ENCODE results near the gene MPZL1.
"Not testable (repeated sequence)": the region's sequence is repeated elsewhere in the genome, so short reads cannot be mapped to it uniquely, and the experiment has no call there.

The MPZL1 gene

GRCh38 chr1:167784876-167785550, 63.2 kb downstream of the MPZL1 start:
- DNase-seq, result no peak

DNA sequence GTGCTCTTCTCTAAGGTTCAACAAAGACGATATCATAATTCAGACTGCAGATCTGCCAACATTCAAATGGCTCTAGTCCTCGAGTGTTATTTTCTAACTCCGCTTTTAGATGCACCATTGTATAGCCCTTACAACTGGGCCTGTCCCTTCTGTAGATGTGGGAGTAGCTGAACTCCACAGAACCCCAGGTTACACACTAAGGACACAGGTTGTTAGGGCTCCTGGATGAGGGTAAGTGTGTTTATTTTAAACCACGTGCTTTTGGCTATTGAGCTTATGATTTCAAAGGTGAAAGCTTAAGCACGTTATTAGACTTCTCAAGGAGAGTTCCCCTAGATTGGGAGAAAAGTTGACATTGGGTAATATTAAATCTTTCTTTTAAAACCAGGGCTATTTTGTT, 64.7 kb downstream of the MPZL1 start:
- no peak for DNase-seq

DNA sequence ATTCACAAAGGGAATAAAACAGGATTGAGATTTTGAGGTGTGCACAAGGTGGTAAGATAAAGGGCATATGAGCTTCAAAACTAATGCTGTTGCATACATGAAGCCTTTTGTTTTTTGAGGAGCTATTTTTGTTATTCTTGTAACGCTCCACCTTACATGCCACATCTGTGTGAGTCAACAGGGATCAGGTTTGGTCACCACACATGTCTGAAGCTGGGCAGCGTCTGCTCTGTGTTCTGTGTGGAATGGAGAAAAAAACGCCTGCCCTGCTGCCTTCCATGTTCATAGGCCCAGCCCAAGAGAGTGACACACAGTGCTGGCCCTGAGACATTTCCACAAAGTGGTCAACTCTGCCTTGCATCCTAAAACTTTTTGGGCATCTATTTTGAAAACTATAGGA, 67.7 kb downstream of the MPZL1 start:
- DNase-seq, result no peak

DNA sequence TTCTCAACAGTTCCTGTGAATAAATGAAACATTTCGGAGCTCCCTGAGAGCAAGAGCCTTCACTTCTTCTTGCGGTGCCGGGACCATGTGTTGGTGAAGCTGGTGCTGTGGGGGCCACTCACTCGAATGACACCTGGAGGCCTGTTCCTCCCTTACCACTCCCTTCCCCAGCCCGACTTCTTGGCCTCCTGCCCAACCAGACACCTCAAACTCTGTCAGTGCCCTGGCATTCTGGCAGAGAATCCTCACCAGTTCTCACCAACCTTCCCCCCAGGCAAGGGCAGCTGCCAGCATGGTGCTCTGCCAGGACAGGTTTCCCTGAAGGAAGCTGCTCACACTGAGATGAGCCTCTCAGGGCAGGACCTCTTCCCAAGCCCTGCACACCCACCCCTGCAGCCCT, 68.3 kb downstream of the MPZL1 start:
- DNase-seq, result no peak

DNA sequence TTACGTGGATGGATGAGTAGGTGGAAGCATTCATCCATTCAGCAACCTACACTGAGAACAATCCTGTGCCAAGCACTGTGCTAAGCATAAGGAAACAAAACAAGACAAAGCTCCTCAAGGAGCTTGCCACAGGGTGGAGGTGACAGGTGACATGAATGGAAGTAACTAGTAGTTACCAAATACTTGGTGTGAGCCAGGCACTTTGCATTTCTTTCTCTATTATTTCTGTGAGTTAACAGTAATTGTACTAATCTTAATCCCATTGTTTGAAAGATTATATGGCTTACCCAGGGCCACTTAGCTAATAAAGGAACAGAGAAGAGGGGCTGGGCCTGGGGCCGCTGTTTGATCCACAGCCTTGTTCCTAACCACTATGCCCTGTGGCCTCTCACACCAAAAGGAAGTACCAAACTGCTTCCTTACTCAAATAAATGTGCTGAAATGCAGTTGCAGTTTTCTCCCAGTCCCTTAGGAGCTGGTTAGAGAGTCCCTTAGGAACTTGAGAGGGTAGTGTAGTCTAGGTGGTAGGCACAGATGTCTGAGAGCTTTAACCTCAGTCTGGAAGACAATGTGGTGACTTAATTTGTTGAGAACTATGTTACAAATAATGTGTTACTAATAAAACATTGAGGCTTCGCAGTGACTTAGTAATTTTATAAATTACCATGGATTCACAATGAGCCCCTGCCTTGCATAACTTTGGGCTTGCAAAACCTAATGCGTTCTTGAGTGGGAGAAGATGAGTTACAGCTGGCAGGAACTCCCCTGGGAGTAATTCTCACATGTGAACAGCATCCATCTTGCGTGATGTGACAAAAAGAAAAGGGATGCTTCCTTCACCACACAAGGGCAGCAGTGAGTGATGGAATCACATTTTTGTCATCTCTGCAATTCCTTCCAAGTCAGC, 69.8 kb downstream of the MPZL1 start:
- no peak for DNase-seq

- no peak for DNase-seq
These were observed 70.4 kb downstream of the MPZL1 start for GRCh38 chr1:167792188-167792565.

- DNase-seq, result no peak
These were observed 72.3 kb downstream of the MPZL1 start for GRCh38 chr1:167794043-167794442.

DNA sequence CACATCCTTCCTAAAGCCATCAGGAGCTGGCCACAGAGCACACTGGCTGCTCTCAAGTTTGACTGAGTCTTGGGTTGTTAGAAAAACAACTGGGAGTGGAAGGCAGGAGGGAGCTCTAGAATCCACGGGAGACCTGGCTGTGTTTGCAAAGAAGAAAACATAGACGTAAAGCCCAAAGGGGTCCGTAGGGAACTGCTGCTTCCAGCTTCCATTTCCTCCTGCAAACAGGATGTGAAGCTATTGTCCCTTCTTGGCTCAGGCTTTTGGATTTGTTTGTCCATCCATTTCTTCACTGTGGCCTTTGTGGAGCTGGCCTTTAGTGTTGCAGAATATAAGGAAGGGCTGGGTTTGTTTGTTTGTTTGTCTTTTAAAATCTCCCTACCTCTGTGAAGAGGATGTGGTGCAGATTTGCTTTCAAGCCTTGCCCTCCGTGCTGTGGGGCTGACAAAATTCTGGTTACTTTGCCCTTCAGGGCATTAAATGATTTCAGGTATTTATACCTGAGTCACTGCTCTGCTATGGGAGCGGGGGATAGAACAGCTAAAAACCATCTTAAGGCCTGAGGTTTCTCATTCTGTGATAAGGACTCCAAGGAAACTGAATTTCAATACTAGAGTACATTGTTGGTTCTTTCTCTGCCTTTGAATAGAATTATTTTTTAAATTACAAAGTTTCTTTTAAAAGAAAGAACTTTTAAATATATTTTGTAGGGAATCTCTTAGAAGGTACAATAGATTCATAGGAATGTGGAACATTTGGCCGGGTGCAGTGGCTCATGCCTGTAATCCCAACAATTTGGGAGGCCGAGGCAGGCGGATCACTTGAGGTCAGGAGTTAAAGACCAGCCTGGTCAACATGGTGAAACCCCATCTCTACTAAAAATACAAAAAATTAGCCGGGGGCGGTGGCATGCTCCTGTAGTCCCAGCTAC, 74.3 kb downstream of the MPZL1 start:
- DNase-seq, result no peak

DNA sequence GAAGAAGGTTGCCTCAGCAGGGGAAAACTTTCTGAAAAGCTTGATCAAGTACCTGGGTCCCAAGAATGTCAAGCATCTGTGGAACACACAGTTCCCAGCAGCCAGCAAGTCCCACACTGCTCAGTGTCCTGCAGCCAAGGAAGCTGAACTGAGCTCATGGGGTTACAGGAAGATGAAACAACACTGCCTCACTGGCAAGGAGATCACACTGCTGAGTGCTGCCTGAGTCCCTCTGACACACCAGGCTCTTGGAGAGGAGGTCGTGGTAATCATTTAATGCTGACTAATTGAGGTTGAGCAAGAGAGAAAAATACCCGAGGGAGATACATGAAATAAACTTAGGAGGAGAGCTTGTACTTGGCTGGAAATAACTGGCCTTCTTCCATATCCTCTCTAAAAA, 75.2 kb downstream of the MPZL1 start:
- no peak for DNase-seq

DNA sequence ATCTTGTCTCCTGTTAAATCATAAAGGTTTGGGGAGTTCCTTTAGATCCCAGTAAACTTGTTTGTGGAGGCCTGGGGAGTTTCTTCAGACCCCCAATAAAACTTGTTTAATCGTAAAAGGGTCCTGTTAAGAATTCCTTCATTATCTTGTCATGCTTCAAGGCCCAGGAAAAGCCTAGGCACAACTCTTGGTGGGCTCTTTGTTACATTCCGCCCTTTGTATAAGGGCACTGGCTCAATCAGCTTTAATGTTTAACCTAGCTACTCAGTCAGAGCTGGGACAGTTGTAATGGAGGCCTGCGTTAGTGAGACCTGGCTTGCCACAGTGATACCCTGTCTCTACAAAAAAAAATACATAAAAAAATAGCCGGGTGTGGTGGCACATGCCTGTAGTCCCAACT, 77.2 kb downstream of the MPZL1 start:
- DNase-seq, result no peak

GRCh38 chr1:167799747-167800146, 78.0 kb downstream of the MPZL1 start:
- DNase-seq, result no peak

- DNase-seq, result no peak
These were observed 78.5 kb downstream of the MPZL1 start for GRCh38 chr1:167800251-167800650.

- no peak for DNase-seq
These were observed 80.5 kb downstream of the MPZL1 start for GRCh38 chr1:167802235-167802634.

DNA sequence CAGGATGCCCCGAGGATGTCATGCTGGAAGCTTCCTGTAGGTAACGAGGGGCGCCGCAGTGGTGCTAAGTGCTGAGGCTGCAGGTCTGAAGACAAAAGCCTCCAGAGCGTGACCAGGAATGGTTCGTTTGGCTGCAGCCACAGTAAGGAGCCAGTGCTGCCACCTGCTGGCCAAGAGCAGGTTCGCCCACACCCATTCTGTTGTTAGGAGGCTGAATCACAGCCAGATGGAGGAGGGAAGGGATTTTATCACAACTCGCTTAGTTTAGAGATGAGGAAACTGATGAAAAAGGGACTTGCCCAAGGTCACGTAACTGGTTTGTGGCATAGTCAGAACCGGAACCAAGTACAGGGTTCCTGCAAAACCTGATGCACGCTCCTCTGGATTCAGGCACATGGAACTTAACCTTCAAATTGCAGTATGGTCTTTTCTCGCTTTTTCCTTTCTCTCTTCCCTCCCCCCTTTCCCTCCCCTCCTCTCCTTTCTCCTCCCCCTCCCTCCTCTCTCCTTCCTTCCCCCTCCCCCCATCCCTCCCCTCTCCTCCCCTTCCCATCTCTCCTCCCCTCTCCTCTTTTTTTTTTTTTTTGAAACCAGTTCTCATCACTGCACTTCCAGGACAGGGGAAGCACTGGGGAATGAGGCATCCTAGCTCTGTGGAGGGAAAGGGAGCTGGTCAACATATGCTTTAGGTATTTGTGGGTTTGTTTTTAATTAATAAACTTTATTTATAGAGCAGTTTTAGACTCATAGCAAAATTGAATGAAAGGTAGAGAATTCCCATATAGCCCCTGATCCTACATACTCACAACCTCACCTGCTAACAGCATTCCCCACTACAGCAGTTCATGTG, 81.8 kb downstream of the MPZL1 start:
- DNase-seq, result peak; percentile 88

- DNase-seq, result no peak
These were observed 83.3 kb downstream of the MPZL1 start for GRCh38 chr1:167805041-167805556.

DNA sequence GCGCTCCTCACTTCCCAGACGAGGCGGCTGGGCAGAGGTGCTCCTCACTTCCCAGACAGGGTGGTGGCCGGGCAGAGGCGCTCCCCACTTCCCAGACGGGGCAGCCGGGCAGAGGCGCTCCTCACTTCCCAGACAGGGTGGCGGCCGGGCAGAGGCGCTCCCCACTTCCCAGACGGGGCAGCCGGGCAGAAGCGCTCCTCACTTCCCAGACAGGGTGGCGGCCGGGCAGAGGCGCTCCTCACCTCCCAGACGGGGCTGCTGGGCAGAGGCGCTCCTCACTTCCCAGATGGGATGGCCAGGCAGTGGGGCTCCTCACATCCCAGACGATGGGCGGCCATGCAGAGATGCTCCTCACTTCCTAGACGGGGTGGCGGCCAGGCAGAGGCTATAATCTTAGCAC, 84.5 kb downstream of the MPZL1 start:
- not testable (repeated sequence) for DNase-seq

GRCh38 chr1:167806676-167807075, 84.9 kb downstream of the MPZL1 start:
- DNase-seq, result not testable (repeated sequence)

DNA sequence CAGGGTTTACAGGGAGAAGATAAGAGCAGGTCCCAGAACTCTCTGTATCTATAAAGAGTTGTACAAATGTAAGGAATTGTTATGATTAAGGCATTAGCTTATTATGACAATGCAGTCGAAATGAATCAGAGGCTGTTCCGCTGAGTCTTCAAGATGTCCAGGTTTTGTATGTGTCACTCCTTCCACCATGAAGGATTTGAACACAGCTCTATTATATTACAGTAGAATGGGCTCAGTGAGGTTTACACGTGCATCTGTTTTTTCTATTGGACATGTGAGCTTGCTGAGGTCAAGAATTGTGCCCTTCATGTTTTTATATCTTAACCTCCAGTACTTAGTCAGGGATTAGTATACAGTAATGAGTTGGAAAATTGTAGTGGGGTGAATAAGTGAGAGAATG, 86.3 kb downstream of the MPZL1 start:
- no peak for DNase-seq

GRCh38 chr1:167808690-167809089, 86.9 kb downstream of the MPZL1 start:
- DNase-seq, result no peak

GRCh38 chr1:167812972-167813371, 91.2 kb downstream of the MPZL1 start:
- DNase-seq, result no peak

- no peak for DNase-seq
These were observed 93.9 kb downstream of the MPZL1 start for GRCh38 chr1:167815650-167816049.
